ENCODE measurements around the gene ITFG1. TPM values are rescaled to one million over a fixed set of nuclear protein-coding genes. Genes with fewer than 3 reads are reported as not detected.

ITFG1 gene
- total RNA-seq, 1 donor from 2014 or later: 64.5 TPM

DNA sequence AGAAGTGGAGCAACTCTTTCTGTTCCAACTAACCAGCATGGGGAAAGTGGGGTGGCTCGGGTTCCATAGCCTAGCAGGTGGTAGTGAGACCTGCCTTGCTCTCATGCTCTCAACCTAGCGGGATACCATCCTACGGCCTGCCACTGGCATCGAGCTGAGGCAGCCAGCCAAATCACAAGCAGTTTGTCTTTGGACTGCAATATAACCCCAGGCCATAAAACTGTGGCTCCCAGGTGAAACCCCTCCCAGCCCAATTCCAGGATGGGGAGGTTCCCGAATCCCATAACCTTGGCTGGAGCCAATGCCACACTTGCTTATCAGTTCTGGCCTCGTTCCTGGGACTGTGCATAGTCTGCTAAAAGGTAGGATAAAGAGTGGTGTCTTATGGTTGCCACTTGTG, 161.3 kb downstream of the ITFG1 start:
- ATAC-seq: no peak
- intact Hi-C loops (cut with micrococcal nuclease): no loop called here
- DNase-seq: no peak

DNA sequence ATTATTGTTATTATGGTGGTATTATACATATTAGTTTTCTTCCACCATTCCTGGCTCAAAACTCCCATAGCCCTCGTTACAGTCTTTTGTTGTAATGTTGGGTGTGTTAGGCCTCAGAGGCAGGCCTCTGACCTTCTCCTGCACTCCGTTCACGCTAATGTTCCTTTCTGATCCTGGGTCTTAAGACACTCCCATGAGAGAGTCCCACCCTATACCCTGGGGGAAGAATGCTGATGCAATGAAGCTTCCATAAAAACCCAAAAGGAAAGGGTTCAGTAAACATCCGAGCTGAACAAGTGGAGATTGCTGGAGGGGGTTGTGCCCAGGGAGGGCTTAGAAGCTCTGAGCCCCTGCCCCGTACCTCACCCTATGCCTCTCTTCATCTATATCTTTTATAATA, 175.9 kb downstream of the ITFG1 start:
- ATAC-seq (no peak), DNase-seq (no peak)
- intact Hi-C loops (cut with micrococcal nuclease): no loop called here

DNA sequence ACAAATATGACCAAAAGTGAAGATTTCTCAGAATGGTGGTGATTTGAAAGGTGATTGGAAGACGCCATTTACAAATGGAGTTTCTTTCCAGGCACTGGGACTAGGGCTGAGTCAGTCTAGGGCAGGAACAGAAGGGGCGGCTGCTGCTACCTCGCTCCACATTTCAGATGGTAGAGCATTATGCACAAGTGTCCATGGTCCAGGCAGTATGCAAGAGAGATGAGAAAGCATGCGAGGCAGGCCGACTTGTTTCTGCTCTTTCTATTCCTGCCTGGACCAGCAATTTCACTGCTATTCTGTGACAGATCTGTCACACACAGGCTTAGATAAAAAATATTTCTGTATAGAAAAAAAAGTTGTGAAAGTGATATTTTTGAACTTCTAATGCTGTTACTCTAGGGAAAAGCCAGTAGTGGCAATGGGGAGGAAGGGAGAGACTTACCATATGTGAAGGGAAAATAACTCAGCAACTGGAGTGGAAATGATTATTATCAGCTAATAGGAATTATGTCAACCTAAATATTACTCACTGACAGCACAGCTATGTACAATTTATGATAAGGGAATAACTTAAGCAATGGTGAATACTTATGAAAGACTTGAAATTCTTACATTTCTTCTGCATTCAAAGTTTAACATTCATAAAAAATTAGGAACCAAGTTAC, 182.4 kb downstream of the ITFG1 start:
- DNase-seq: no peak
- no peak for ATAC-seq
- intact Hi-C loops (cut with micrococcal nuclease): no loop called here

DNA sequence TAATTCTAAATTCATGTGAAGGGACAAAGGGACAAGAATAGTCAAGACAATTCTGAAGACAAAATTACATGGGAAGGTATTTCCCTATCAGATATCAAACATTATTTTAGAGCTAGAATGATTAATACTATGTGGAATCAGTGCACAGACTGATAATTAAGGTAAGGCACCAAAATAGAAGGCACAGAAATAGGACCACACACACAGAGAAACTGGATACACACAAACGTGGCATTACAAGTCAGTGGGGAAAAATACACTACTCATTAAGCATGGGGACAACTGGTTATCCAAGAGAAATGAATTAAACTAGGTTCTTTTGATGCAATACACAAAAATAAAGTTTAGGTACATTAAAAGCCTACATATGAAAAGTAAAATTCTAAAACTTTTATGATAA, 184.3 kb downstream of the ITFG1 start:
- ATAC-seq: no peak
- DNase-seq: no peak
- intact Hi-C loops (cut with micrococcal nuclease): no loop called here

DNA sequence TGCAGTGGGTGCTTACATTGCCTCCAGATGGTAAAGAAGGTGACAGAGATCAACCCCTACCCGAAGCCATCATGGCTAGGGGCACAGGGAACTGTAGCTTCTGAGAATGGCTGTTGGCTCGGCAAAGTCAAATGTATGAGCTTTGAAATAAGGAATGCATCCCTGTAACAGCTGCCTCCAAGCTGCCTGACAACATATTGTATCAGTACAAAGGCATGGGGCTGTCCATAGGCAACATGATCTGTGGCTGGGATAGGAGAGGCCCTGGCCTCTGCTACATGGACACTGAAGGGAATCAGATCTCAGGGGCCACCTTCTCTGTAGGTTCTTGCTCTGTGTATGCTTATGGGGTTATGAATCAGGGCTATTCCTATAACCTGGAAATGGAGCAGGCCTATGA, 197.9 kb downstream of the ITFG1 start:
- intact Hi-C loops (cut with micrococcal nuclease): no loop called here
- ATAC-seq (no peak), DNase-seq (no peak)

DNA sequence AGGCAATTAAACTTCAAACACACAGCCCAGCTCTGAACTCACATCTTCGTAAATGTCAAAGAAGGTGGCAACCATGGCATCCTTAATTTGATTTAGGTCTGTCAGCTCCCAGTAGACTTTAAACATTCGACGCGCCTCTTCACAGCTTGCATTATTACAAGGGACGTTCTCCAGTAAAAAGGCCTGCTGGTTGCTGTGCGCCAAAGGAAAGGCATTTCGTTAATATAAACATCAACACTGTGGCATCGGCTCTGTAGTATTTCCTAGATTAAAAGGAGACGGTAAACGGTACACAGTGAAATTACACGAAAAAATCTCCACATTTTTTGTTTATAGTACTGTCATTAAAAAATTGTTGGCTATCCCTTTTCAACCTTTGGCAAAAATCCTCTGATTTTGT, 200.4 kb downstream of the ITFG1 start:
- intact Hi-C loops (cut with micrococcal nuclease): no loop called here
- no peak for ATAC-seq

DNA sequence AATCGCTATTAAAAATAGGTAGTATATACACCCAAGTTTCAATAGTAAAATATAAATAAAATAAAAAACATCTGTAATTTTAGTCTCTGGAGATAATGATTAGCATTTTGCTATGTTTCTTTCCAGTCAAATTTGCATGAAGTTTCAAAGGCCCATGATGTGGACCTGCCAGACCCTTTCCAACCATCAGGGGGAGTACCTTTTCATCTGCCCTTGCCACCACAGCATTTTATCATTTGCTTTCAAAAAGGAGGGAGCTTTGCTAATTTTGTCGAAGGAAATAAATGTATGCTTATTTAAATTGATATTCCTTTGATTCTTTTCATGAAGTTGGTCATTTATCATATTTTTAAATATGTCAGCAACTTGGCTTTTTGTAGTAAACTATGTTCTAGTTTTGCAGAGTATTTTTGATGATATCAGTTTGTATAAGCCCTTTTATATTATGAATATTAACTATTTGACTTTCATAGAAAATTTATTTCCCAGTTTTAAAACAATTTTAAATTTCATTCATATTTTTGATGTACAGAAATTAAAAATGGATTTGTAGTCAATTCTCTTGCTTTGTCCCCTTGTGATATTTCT, 201.9 kb downstream of the ITFG1 start:
- no peak for ATAC-seq
- no peak for DNase-seq
- intact Hi-C loops (cut with micrococcal nuclease): no loop called here

More for the DNA sequence above, 200.4 kb downstream of the ITFG1 start:
- DNase-seq: no peak

DNA sequence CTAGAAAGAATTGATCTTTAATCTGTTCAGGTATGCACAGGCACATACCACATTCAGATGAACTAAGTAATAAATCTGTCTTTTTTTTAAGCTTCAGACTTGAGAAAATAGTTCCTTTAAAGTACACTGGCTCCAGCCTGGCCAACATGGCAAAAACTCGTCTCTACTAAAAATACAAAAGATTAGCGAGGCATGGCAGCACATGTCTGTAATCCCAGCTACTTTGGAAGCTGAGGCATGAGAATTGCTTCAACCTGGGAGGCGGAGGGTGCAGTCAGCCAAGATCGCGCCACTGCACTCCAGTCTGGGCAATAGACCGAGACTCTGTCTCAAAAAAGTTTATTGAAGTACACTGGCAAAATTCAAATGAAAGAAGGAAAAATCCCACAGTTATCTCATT, 206.1 kb downstream of the ITFG1 start:
- intact Hi-C loops (cut with micrococcal nuclease): no loop called here
- DNase-seq (no peak), ATAC-seq (no peak)

DNA sequence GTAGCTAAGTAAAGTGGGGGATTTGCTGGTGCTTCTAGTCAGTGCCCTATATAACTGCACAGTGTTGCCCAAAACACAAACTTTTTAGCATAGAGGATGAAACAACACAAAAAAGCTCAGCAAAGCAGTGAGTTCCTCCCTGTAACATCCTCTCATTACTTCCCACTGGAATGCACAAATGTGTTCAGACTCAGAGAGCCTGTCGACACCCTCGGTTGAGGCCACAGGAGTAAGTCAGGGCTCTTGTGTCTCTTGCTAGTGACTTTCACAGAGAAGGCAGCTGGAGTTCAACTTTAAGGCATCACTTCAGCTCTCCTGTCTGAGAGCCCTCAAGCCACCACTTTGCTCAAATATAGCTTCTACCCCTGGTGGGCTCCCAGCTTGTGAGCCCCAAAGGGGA, 209.9 kb downstream of the ITFG1 start:
- no peak for DNase-seq
- ATAC-seq: no peak
- intact Hi-C loops (cut with micrococcal nuclease): no loop called here

DNA sequence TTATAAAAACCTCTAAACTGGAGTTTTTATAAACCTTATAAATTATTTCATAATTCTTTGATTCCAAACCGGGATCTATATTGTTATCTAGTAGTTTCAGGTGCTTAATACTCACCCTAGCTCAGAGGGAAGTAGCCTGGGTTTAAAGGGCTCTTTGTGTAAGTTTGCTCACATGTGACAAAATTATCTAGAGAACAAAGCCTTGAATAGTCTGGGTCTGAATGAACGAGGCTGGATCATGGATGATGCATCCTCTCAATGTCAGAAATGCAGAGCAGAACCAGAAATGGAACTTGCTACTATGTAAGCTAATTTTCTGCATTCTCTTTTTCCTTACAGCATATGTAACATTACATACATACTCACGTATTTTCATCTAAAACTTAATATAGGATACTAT, 213.2 kb downstream of the ITFG1 start:
- ATAC-seq (no peak), DNase-seq (no peak)
- intact Hi-C loops (cut with micrococcal nuclease): no loop called here

DNA sequence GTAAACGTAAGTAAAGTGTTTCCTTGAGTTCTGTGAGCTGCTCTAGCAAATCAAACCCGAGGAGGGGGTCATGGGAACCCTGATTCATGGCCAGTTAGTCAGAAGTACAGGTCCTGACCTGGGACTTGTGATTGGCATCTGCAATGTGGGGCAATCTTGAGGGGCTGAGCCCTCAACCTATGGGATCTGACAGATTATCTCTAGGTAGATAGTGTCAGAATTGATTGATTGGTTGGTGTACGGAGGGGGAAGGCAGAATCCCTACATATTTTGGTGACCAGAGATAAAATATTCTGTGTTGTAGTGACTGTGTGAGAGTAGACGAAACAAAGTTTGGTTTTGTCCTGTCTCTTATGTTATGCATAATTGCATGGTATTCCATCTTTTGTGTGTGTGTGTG, 216.7 kb downstream of the ITFG1 start:
- intact Hi-C loops (cut with micrococcal nuclease): no loop called here
- DNase-seq: no peak
- ATAC-seq: no peak

DNA sequence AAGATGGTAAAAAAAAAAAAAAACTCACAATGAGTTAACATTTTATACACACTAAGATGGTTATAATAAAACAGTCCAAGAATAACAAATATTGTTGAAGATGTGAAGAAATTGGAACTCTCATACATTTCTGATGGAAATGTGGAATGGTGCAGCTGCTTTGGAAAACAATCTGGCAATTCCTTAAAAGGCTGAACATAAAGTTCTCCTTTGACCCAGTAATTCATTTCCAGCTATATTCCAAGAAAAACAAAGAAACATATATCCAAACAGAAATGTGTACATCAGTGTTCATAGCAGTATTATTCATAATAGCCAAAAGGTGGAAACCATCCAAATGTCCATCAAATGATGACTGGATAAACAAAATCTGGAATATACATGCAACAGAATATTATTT, 219.8 kb downstream of the ITFG1 start:
- intact Hi-C loops (cut with micrococcal nuclease): no loop called here
- no peak for DNase-seq
- ATAC-seq: no peak

DNA sequence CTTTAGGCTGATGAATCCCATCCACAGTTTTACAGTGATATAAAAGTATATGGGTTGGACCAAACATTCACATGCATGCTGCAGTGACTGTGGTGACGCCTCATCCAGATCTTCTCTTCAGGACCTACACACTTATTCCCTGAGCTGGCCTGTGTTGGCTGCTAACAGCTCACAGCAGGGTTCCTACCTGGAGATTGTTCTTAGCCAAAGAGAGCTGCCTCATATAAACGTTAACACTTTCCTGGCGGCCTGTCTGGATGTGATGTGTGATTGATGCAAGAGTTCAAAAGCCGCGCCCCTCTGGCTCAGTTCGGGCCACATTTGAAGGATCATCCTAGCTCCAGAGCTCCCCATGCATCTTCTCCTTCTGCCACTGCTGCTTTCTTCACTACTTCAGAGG, 224.1 kb downstream of the ITFG1 start:
- intact Hi-C loops (cut with micrococcal nuclease): no loop called here
- DNase-seq: no peak
- ATAC-seq: no peak

DNA sequence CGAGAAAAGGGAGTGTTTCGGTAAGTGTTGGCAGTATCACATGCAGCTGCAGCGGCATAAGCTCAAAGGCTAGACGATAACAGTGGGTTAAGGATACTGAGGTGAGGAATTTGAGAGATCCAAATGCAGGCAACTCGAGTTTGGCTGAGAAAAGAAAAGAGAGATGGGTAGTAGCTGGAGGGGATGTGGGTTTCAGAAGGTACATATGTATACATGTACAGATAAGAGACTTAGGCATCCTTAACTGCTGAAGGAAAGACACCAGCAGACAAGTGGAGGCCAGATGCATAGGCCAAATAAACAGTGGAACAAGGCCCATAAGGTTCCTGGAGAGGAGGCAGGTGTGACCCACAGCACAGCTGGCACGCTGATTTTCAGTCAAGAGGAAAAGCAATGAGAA, 230.6 kb downstream of the ITFG1 start:
- ATAC-seq (no peak), DNase-seq (no peak)
- intact Hi-C loops (cut with micrococcal nuclease): no loop called here

DNA sequence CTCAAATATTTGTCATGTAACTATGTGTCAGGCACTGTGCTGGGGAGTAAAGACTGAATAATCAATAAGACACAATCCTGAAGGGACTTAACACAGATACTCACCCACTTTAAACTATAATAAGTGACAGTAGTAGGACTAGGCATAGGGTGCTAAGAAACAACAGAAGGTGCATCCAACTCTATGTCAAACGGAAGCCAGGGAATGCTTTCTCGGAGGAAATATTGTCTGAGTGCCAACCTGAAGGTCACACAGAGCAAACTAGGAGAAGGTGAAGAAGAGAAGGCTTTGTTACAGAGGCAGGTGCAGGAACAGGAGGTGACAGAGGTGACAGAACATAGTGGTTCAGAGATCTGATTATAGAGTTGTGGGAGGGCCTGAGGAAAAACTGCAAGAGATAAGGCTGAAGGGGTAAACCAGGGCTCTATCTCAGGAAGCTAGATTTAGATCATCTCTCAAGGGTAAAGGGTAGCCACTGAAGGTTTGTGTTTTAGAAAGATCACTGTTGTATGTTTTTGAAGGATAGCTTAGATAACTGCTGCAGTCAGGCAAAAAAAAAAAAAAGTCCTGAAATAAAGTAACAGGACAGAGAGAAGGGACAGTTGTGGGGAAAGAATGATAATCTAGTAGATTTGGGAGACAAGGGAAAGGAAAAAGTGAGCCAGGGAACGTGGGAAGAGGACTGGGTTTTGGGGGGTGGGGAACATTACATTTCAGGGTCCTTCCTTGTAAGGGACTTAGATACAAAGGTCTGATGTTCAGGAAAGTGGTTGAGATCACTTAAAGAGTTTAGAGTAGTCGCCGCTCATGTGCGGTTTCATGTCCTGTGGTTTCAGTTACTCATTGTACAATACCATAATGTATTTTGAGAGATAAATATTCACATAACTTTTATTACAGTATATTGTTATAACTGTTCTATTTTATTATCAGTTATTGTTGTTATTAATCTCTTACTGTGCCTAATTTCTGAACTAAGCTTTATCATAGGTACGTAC, 231.5 kb downstream of the ITFG1 start:
- no peak for DNase-seq
- intact Hi-C loops (cut with micrococcal nuclease): no loop called here
- ATAC-seq: peak; percentile 77

DNA sequence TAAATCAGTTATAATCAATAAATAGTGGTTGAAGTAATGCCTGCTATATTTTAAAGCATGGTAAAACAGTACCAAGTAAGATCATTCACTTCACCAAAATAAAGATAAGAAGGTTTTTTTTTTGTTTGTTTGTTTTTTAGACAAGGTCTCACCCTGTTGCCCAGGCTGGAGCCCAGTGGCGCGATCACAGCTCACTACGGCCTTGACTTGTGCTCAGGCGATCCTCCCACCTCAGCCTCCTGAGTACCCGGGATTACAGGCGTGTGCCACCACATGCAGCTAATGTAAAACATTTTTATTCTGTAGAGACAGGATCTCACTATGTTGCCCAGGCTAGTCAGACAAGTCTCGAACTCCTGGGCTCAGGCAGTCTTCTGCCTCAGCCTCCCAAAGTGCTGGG, 232.6 kb downstream of the ITFG1 start:
- no peak for ATAC-seq
- intact Hi-C loops (cut with micrococcal nuclease): no loop called here
- no peak for DNase-seq

DNA sequence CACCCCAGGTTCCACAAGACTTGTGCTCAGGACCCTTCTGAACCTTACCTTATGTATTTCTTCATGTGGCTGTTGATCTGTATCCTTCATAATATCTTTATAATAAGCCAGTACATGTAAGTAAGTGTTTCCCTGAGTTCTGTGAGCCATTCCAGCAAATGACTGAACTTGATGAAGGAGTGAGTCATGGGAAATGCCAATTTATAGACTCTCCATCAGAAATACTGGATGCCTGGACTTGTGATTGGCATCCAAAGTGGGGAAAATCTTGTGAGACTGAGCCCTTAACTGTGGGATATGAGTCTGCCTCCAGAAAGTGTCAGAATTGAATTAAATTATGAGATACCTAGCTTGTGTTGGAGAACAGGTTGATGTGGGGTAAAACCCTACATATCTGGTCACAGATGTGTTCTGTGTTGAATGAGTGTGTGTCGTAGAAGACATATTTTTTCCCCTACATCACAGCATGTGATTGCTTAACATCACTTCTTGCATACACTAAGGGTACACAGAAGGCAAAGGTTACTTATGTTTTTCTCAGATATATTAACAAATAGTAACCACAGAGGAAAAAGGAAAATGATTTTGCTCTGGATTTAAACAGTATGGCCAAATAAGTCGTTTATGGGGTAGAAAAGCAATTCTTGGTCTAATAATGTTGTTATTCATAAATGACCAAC, 247.0 kb downstream of the ITFG1 start:
- no peak for ATAC-seq
- intact Hi-C loops (cut with micrococcal nuclease): no loop called here

DNA sequence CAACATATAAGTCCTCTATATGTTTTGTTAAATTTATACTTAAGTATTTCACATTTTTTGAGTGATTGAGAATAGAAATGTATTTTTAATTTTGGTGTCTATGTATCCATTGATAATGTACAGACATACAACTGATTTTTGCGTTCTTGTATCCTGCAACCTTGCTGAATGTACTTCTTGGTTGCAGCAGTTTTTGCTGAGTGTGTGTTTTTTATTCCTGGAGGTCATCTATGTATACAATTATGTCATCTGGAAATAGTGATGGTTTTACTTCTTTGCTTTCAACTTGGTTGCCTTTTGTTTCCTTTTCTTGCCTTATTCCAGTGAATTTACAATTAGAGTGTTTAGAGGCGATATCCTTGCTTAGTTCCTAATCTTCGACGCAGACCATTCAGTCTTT, 249.6 kb downstream of the ITFG1 start:
- intact Hi-C loops (cut with micrococcal nuclease): no loop called here
- DNase-seq: no peak
- no peak for ATAC-seq

More for the DNA sequence above, 247.0 kb downstream of the ITFG1 start:
- DNase-seq: no peak

DNA sequence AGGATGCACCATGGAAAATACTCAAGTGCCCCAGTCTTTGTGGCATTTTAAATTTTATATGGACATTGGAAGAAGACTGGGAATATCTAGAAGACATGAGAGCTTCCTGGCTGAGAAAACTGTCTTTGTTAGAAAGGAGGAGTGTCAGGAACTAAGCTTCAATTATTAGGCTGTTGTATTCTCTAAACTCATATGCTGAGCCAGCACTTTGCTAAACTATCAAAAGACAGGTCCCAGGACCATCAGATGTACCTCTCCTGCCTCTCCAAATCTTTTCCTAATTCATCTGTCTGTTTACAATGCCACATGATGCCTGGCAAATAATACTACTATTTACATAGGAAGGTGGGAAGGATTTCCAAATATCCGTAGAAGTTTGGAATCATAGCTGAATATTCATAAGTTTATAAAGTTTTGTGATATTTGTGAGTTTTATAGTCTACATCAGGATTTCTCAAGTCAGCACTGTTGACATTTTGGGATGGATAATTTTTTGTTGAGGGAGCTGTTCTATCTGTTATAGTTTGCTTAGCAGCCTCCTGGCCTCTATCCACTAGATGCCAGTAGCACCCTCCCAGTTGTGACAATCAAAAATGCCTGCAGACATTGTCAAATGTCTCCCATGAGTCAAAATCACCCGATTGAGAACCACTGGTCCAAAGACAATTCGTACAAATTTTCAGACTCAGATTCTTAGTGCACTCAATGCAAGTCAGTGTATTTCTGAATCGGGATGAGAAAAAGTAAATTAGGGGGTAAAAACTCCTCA, 255.9 kb downstream of the ITFG1 start:
- DNase-seq (no peak), ATAC-seq (peak; percentile 29)
- intact Hi-C loops (cut with micrococcal nuclease): no loop called here

Data from left ventricle myocardium superior (tissue), 1 donor.